22Rv1 (cell line): ENCODE results near the gene PDZK1.
"Not testable (repeated sequence)": the region's sequence is repeated elsewhere in the genome, so short reads cannot be mapped to it uniquely, and the experiment has no call there.

Source experiments
- H3K27ac ChIP-seq: fragments of 450-650 bp; 2 replicates; pipeline ENCODE4 v1.5.1; 2017

Gene PDZK1

DNA sequence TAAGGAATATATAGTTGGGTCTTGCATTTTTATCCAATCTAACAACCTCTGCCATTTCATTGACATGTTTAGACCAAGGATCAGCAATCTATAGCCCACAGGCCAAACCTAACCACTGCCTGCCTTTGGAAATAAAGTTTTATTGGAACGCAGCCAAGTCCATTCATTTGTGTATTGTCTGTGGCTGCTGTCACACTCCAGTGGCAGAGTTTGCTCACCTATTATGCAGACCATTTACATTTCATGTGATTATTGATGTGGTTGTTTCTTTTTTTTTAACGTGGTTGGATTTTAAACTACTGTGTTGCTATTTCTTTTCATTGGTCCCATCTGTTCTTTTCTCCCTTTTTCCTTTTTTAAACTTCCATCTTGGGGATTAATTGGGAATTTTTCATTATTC is 44.7 kb downstream of the PDZK1 start:
- H3K27ac ChIP-seq, result not testable (repeated sequence)

DNA sequence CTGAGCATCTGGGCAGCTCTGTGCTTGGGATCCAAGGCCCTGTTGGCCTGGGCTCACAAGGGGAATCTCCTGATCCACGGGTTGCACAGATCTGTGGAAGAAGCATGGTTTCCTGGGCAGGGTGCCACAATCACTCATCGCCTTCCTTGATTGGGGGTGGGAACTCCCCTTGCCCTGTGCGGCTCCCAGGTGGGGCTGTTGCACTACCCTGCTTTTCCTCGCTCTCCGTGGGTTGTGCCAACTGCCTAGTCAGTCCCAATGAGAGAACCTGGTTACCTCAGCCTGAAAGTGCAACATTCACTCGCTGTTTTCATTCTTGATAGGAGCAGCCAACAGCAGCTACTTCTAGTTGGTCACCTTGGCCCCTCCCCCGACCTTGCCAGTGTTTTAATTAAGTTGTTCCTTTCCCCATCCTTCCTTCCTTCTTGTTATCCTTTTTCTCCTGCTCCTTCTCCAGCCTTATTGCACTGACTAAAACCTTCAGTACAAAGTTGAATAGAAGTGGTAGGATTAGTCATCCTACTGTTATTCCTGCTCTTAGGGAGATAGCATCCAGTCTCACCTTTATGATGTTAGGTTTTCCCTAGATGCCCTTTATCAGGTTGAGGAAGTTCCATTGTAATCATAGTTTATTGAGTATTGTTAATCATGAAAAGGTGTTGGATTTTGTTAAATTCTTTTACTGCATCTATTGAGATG is 50.8 kb downstream of the PDZK1 start:
- not testable (repeated sequence) for H3K27ac ChIP-seq

DNA sequence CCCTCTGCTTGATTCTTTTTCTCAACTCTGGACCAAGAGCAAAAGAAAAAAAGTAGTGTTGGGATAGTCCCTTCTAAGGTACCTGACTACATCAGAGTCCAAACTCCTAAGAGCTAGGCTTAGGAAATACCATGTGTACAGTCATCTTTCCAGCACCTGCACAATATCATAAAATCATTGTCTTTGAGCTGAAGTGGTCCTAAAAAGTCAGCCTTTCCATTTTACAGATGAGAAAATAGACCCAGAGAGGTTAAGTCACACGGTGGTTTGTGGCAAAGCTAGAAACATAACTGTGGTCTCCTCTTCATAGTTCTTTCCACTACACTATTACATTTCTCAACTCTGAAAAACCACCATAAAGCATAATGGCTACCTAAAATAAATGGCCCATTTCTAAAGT is 63.2 kb downstream of the PDZK1 start:
- H3K27ac ChIP-seq, result not testable (repeated sequence)

GRCh38 chr1:145641886-145642285 is 65.3 kb downstream of the PDZK1 start:
- not testable (repeated sequence) for H3K27ac ChIP-seq

GRCh38 chr1:145636237-145636636 is 70.9 kb downstream of the PDZK1 start:
- not testable (repeated sequence) for H3K27ac ChIP-seq

GRCh38 chr1:145622177-145622576 is 85.0 kb downstream of the PDZK1 start:
- H3K27ac ChIP-seq, result not testable (repeated sequence)
